Thoracic aorta (tissue), 2 donors: ENCODE data around the gene AADACL4. TPM values are rescaled to one million over a fixed set of nuclear protein-coding genes. Genes with fewer than 3 reads are reported as not detected.

Source experiments
- ATAC-seq: fragments of 150-250 bp; one replicate; pipeline ENCODE4 v1.8.0; 2017; ENCODE audit warnings: low read depth; ENCODE audit not compliant: insufficient number of reproducible peaks, low FRiP score
- DNase-seq: peaks from one replicate; pipeline ENCODE4 v3.0.0-alpha.2; 2020; ENCODE audit warnings: low spot score
- H3K27ac ChIP-seq, 2 donors: fragments of 200-600 bp; sonication (generic); 1 replicate in 1 of 2; 2 replicates in 1 of 2; pipeline ENCODE4 v1.5.1; 2016; ENCODE audit warnings: mild to moderate bottlenecking in 2 of 2, moderate library complexity in 2 of 2
- H3K27me3 ChIP-seq: fragments of 200-600 bp; sonication (generic); replicated peaks from 2 replicates; pipeline ENCODE4 v1.6.0; 2016; ENCODE audit warnings: mild to moderate bottlenecking; ENCODE audit not compliant: insufficient read depth
- H3K36me3 ChIP-seq: fragments of 200-600 bp; sonication (generic); one replicate; pipeline ENCODE4 v1.5.1; 2016
- H3K4me1 ChIP-seq, 2 donors: fragments of 200-600 bp; sonication (generic); 1 replicate in 1 of 2; 2 replicates in 1 of 2; pipeline versions ENCODE4 v1.5.1 to v1.6.0; 2016; ENCODE audit warnings: low read depth in 2 of 2, mild to moderate bottlenecking in 1 of 2; ENCODE audit not compliant: control insufficient read depth in 1 of 2
- H3K4me3 ChIP-seq: fragments of 200-600 bp; sonication (generic); 2 replicates; pipeline ENCODE4 v1.5.1; 2016; ENCODE audit warnings: mild to moderate bottlenecking
- H3K9me3 ChIP-seq: fragments of 200-600 bp; sonication (generic); 2 replicates; pipeline ENCODE4 v1.5.1; 2016
- total RNA-seq, 2 donors: library from RNA; depleted of rRNA; stranded (reverse); fragments of >200 nt; gene quantifications; one replicate each; pipeline versions ENCODE4 v1.1.0 to v1.2.3, GENCODE V29; 2016
- TF ChIP-seq, protein P1 (sequence below): fragments of 200-600 bp; sonication (generic); IDR thresholded peaks from one replicate; pipeline ENCODE4 v1.5.1; 2019; ENCODE audit warnings: antibody characterized with exemption

Gene AADACL4
- total RNA-seq, 2 donors from 2014 or later, result not detected

- peaks cover 71 to 92% of the 10 kb centered on the region in 2 donors for H3K4me1 ChIP-seq
- H3K36me3 ChIP-seq, result no peaks in the 10 kb centered on the region
- DNase-seq, result no peak
- TF ChIP-seq, protein P1, sequence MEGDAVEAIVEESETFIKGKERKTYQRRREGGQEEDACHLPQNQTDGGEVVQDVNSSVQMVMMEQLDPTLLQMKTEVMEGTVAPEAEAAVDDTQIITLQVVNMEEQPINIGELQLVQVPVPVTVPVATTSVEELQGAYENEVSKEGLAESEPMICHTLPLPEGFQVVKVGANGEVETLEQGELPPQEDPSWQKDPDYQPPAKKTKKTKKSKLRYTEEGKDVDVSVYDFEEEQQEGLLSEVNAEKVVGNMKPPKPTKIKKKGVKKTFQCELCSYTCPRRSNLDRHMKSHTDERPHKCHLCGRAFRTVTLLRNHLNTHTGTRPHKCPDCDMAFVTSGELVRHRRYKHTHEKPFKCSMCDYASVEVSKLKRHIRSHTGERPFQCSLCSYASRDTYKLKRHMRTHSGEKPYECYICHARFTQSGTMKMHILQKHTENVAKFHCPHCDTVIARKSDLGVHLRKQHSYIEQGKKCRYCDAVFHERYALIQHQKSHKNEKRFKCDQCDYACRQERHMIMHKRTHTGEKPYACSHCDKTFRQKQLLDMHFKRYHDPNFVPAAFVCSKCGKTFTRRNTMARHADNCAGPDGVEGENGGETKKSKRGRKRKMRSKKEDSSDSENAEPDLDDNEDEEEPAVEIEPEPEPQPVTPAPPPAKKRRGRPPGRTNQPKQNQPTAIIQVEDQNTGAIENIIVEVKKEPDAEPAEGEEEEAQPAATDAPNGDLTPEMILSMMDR, result no peak
- H3K27ac ChIP-seq, result peak overlapping the region; percentile 95 to 98
- H3K27me3 ChIP-seq, result no peaks in the 10 kb centered on the region
- no peak overlapping the region for H3K4me3 ChIP-seq
- no peaks in the 10 kb centered on the region for H3K9me3 ChIP-seq
- no peak for ATAC-seq
Measured at GRCh38 chr1:12597792-12598191, 46.1 kb upstream of the AADACL4 start.

GRCh38 chr1:12598974-12599373 is 44.9 kb upstream of the AADACL4 start:
- H3K36me3 ChIP-seq, result no peaks in the 10 kb centered on the region
- H3K4me3 ChIP-seq, result no peak overlapping the region
- TF ChIP-seq, protein P1, result no peak
- H3K9me3 ChIP-seq, result no peaks in the 10 kb centered on the region
- H3K27ac ChIP-seq, result peak overlapping the region; percentile 95 to 98
- DNase-seq, result no peak
- no peaks in the 10 kb centered on the region for H3K27me3 ChIP-seq
- ATAC-seq, result no peak
- H3K4me1 ChIP-seq, result peaks cover 68 to 92% of the 10 kb centered on the region in 2 donors

GRCh38 chr1:12599657-12600056 is 44.2 kb upstream of the AADACL4 start:
- H3K4me1 ChIP-seq, result peaks cover 64 to 92% of the 10 kb centered on the region in 2 donors
- DNase-seq, result no peak
- H3K4me3 ChIP-seq, result no peak overlapping the region
- peak overlapping the region; percentile 95 to 98 for H3K27ac ChIP-seq
- TF ChIP-seq, protein P1, result no peak
- no peak for ATAC-seq
- no peaks in the 10 kb centered on the region for H3K27me3 ChIP-seq
- H3K36me3 ChIP-seq, result no peaks in the 10 kb centered on the region
- H3K9me3 ChIP-seq, result no peaks in the 10 kb centered on the region

DNA sequence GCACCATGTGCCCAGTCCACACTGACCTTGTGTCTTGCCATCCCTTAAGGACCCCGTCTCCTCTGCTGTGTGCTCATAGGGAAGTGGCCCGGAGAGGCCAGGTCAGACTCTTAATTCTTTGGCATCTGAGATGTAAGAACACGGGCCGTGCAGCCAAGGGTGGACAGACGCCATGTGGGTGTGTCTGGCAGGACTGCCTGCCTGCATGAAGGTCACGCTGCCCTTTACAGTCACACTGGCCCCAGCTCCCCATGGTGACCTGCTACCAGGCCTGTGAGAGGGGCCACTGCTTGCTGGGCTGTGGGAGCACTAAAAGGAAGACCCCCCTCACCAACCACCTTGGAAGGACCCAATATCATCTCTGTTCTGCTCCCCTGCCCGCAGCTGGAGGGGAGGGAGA is 43.5 kb upstream of the AADACL4 start:
- TF ChIP-seq, protein P1, result no peak
- no peak for ATAC-seq
- Histone ChIP-seq H3K27ac (peak overlapping the region; percentile 95 to 98), H3K4me3 (no peak overlapping the region), H3K27me3 (no peaks in the 10 kb centered on the region), H3K36me3 (no peaks in the 10 kb centered on the region), H3K4me1 (peaks cover 59 to 94% of the 10 kb centered on the region in 2 donors), H3K9me3 (no peaks in the 10 kb centered on the region)
- DNase-seq, result no peak

DNA sequence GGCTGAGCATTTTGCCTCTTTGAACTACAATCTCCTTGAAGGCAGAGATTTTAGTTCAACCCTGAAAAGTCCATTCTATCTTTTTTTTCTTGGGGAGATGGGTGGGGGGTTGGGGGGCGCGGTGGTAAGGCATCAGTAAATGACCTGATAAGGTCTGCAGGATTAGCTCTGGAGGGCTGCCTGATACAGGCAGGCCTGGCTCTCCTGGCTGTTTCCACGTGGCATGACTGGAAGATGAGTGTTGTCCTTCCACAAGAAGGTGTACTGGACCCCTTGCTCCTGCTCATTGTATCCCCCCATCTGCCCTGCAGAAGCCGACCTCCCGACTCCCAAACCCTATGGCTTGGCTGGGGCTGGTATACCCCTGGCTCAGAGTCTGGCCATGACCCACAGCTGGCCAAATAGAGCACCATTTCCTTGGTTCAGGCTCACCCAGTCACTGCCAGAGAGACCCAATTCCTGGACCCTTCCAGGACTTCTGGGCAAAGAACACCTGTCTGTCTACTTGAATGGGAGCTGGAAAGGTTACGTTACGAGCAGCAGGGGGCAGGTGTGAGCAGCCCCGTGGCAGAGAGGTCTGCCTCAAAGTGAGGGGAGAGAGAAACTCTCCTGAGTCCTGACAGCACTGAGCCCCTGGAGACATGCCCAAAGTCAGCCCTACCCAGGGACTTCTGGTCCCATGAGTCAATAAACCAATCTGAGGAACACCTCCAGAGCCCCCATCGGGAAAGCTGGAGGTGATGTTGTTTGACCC is 42.8 kb upstream of the AADACL4 start:
- no peak for DNase-seq
- Histone ChIP-seq H3K27ac (peak overlapping the region; percentile 95 to 98), H3K4me1 (peaks cover 58 to 97% of the 10 kb centered on the region in 2 donors), H3K4me3 (no peak overlapping the region), H3K36me3 (no peaks in the 10 kb centered on the region), H3K27me3 (no peaks in the 10 kb centered on the region), H3K9me3 (no peaks in the 10 kb centered on the region)
- no peak for ATAC-seq
- TF ChIP-seq, protein P1, result peak; percentile 28
